ENCODE results near the gene MUC20.
"Not testable (repeated sequence)": the region's sequence is repeated elsewhere in the genome, so short reads cannot be mapped to it uniquely, and the experiment has no call there.

MUC20 gene

DNA sequence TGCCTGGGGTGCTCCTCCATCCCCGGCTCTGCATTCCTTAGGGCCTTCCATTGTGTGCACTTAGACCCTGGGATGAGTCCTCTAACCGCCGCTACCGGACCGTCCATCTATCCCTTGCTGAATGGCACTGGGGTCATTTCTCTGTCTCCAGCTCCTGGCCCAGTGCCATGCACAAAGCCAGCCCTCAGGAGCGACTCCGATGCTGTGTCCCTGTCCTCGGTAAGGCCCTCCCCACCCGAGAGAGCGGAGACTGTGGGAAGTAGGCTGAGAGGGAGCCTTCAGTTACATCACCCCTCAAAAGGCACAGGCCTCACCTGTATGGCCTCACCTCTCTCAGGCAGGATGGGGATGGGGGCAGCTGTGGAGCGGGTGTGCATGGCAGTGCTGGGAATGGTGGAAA is 57.2 kb downstream of the MUC20 start:
- H3K36me3 ChIP-seq (ENCODE audit: control insufficient read depth, insufficient read depth, low read length), result peaks cover 4% of the 10 kb centered on the region
- H3K9me3 ChIP-seq (ENCODE audit: control insufficient read depth, insufficient read depth, low read length), result no peaks in the 10 kb centered on the region
- H3K27me3 ChIP-seq (ENCODE audit: control insufficient read depth, insufficient read depth, low read length), result no peaks in the 10 kb centered on the region
- no peaks in the 10 kb centered on the region for H3K4me1 ChIP-seq (ENCODE audit: control insufficient read depth, insufficient read depth, low read length)
- no peak overlapping the region for H3K4me3 ChIP-seq (ENCODE audit: low read depth, low read length)
- no peak overlapping the region for H3K9ac ChIP-seq (ENCODE audit: low read depth, low read length)

DNA sequence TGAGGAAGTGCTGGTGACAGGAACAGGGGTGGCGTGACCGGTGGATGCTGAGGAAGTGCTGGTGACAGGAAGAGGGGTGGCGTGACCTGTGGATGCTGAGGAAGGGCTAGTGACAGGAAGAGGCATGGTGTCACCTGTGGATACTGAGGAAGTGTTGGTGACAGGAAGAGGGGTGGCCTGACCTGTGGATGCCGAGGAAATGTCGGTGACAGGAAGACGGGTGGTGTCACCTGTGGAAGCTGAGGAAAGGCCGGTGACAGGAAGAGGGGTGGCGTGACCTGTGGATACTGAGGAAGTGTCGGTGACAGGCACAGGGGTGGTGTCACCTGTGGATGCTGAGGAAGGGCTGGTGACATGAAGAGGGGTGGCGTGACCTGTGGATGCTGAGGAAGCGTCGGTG is 60.5 kb downstream of the MUC20 start:
- not testable (repeated sequence) for H3K9ac ChIP-seq (ENCODE audit: low read depth, low read length); H3K27me3 ChIP-seq (ENCODE audit: control insufficient read depth, insufficient read depth, low read length); H3K4me1 ChIP-seq (ENCODE audit: control insufficient read depth, insufficient read depth, low read length); H3K9me3 ChIP-seq (ENCODE audit: control insufficient read depth, insufficient read depth, low read length); H3K36me3 ChIP-seq (ENCODE audit: control insufficient read depth, insufficient read depth, low read length); H3K4me3 ChIP-seq (ENCODE audit: low read depth, low read length)

Data from iPS-15b (cell line).